ENCODE data around the gene MAPKBP1. TPM values are rescaled to one million over a fixed set of nuclear protein-coding genes. Genes with fewer than 3 reads are reported as not detected.

Gene MAPKBP1
- total and polyA plus RNA-seq, 2 of the 13 experiments (the other 11 are each of a cell fraction or from before 2014, with no cell fraction given) = 3.0 to 7.3 TPM

DNA sequence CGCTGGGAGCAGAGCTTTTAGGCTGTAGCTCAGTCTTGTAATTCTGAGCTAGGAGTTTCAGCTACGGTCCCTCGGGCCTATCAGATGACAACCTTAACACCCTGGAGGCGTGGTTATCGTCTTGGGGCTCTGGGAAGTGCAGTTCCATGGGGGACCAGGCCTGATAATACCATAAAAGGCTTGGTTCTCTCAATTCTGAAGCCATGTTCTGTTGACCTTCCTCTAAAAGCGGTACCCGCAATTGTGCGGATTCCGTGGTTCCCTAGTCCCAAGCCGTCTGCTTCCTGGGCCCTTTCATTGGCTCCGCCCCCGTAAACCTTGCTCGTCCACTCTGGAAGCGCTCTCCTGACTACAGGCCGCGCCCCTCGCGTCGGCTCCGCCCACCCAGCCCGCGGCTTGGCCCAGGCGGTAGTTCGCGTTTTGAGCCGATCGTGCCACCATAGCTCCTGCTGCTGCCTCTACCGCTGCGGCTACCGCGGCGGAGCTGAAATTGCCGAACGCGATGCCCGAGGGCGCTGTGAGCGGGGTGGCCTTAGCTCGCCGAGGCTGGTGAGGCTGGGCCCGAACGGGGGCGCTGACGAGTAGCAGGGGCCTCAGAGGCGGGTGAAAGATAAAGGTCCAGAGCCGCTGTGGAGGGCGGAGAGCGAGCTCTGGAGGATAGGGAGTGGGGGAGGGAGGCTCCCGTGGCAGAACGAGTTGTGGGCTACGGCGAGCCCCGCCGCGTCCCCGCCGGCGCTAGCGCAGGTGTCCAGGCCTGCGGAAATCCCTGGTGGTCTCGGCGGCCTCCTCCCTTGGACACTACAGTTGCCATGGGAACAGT lies at the start of gene MAPKBP1 (continued):
- TF ChIP-seq ZMYM2 (CRISPR knock-in tag; IDR thresholded peaks at IDR 0.05) = peak; percentile 15
- TF ChIP-seq CREM (IDR thresholded peaks at IDR 0.05) = no peak
- no peak for TF ChIP-seq CREM (CRISPR knock-in tag; IDR thresholded peaks at IDR 0.05)
- no peak for TF ChIP-seq ZNF33A (CRISPR knock-in tag; IDR thresholded peaks at IDR 0.05; ENCODE audit: borderline replicate concordance)
- TF ChIP-seq, protein P1, sequence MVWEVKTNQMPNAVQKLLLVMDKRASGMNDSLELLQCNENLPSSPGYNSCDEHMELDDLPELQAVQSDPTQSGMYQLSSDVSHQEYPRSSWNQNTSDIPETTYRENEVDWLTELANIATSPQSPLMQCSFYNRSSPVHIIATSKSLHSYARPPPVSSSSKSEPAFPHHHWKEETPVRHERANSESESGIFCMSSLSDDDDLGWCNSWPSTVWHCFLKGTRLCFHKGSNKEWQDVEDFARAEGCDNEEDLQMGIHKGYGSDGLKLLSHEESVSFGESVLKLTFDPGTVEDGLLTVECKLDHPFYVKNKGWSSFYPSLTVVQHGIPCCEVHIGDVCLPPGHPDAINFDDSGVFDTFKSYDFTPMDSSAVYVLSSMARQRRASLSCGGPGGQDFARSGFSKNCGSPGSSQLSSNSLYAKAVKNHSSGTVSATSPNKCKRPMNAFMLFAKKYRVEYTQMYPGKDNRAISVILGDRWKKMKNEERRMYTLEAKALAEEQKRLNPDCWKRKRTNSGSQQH (CRISPR knock-in tag; IDR thresholded peaks at IDR 0.05; ENCODE audit: low read depth) = no peak
- TF ChIP-seq, protein P2, sequence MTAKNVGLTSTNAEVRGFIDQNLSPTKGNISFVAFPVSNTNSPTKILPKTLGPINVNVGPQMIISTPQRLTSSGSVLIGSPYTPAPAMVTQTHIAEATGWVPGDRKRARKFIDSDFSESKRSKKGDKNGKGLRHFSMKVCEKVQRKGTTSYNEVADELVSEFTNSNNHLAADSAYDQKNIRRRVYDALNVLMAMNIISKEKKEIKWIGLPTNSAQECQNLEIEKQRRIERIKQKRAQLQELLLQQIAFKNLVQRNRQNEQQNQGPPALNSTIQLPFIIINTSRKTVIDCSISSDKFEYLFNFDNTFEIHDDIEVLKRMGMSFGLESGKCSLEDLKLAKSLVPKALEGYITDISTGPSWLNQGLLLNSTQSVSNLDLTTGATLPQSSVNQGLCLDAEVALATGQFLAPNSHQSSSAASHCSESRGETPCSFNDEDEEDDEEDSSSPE (CRISPR knock-in tag; IDR thresholded peaks at IDR 0.05) = peak; percentile 84
- peak; percentile 85; the same call in 1 of the 2 replicates for TF ChIP-seq ZNF547 (CRISPR knock-in tag; IDR thresholded peaks at IDR 0.05)
- peak; percentile 73; the same call in 1 of the 2 replicates for TF ChIP-seq NFKB2 (CRISPR knock-in tag; IDR thresholded peaks at IDR 0.05; ENCODE audit: borderline replicate concordance)
- TF ChIP-seq, protein P3, sequence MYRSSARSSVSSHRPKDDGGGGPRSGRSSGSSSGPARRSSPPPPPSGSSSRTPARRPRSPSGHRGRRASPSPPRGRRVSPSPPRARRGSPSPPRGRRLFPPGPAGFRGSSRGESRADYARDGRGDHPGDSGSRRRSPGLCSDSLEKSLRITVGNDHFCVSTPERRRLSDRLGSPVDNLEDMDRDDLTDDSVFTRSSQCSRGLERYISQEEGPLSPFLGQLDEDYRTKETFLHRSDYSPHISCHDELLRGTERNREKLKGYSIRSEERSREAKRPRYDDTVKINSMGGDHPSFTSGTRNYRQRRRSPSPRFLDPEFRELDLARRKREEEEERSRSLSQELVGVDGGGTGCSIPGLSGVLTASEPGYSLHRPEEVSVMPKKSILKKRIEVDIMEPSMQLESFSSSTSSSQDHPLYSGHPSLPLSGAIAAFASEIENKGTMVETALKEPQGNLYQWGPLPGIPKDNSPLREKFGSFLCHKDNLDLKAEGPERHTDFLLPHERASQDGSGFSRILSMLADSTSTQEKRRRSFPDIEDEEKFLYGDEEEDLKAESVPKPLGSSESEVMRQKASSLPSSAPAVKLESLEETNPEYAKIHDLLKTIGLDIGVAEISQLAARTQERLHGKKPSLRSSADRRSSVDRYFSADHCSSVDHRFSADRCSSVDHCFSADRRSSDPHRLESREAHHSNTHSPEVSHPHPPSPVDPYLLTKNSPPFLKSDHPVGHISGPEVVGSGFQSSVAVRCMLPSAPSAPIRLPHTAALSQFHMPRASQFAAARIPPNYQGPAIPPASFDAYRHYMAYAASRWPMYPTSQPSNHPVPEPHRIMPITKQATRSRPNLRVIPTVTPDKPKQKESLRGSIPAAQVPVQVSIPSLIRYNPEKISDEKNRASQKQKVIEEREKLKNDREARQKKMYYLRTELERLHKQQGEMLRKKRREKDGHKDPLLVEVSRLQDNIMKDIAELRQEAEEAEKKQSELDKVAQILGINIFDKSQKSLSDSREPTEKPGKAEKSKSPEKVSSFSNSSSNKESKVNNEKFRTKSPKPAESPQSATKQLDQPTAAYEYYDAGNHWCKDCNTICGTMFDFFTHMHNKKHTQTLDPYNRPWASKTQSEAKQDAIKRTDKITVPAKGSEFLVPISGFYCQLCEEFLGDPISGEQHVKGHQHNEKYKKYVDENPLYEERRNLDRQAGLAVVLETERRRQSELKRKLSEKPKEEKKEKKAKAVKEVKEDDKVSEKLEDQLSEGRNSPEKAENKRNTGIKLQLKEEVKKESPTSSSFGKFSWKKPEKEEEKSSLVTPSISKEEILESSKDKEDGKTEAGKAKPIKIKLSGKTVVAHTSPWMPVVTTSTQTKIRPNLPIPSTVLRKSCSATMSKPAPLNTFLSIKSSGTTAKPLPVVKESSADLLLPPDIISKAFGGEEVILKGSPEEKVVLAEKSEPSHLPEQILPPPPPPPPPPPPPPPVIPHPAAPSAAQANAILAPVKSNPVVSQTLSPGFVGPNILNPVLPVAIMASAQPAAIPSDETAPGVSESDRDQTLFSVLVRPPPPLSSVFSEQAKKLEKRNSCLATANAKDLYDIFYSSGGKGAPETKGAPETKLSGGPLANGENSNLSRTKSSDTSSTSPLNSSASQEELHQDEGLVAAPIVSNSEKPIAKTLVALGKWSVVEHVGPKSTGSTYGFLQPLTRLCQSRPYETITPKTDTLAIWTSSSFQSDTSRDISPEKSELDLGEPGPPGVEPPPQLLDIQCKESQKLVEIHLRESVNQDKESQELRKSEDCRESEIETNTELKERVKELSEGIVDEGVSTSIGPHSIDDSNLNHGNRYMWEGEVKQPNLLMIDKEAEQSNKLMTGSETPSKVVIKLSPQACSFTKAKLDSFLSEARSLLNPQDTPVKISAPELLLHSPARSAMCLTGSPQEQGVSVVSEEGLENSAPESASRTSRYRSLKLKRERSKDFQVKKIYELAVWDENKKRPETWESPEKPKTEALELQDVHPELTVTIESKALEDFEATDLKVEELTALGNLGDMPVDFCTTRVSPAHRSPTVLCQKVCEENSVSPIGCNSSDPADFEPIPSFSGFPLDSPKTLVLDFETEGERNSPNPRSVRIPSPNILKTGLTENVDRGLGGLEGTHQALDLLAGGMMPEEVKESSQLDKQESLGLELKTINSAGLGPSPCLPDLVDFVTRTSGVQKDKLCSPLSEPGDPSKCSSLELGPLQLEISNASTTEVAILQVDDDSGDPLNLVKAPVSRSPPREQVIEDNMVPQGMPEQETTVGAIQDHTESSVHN (CRISPR knock-in tag; IDR thresholded peaks at IDR 0.05) = peak; percentile 11; the same call in 1 of the 2 replicates
- TF ChIP-seq ZNF569 (CRISPR knock-in tag; IDR thresholded peaks at IDR 0.05; ENCODE audit: borderline replicate concordance) = 0 out of 2 replicates have a peak, but pooled peaks have one; percentile 34
- TF ChIP-seq MTF1 (CRISPR knock-in tag; IDR thresholded peaks at IDR 0.05) = no peak
- no peak for TF ChIP-seq EHMT2 (IDR thresholded peaks at IDR 0.05; ENCODE audit: borderline replicate concordance, low read depth, low read length)
- peak; percentile 89; the same call in 1 of the 2 replicates for TF ChIP-seq TSC22D2 (CRISPR knock-in tag; IDR thresholded peaks at IDR 0.05; ENCODE audit: borderline replicate concordance)
- TF ChIP-seq, protein P4, sequence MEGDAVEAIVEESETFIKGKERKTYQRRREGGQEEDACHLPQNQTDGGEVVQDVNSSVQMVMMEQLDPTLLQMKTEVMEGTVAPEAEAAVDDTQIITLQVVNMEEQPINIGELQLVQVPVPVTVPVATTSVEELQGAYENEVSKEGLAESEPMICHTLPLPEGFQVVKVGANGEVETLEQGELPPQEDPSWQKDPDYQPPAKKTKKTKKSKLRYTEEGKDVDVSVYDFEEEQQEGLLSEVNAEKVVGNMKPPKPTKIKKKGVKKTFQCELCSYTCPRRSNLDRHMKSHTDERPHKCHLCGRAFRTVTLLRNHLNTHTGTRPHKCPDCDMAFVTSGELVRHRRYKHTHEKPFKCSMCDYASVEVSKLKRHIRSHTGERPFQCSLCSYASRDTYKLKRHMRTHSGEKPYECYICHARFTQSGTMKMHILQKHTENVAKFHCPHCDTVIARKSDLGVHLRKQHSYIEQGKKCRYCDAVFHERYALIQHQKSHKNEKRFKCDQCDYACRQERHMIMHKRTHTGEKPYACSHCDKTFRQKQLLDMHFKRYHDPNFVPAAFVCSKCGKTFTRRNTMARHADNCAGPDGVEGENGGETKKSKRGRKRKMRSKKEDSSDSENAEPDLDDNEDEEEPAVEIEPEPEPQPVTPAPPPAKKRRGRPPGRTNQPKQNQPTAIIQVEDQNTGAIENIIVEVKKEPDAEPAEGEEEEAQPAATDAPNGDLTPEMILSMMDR (CRISPR knock-in tag; IDR thresholded peaks at IDR 0.05) = peak; percentile 99
